HepG2 (cell line): ENCODE data around the gene PEX19. TPM values are rescaled to one million over a fixed set of nuclear protein-coding genes. Genes with fewer than 3 reads are reported as not detected.

Experiments
- ARID2 ChIP-seq: sonication (generic); formaldehyde crosslinking; IDR thresholded peaks from 2 replicates; pipeline ENCODE4 v1.8.1; 2022; ENCODE audit warnings: mild to moderate bottlenecking, missing genetic modification reagents, borderline replicate concordance
- CENPX ChIP-seq: sonication (generic); formaldehyde crosslinking; IDR thresholded peaks from 2 replicates; pipeline ENCODE4 v1.9.0; 2021; ENCODE audit warnings: mild to moderate bottlenecking, missing genetic modification reagents, moderate library complexity
- HNRNPLL ChIP-seq: fragments of 200-400 bp; formaldehyde crosslinking; IDR thresholded peaks from 2 replicates; pipeline ENCODE4 v1.6.1; 2017; ENCODE audit warnings: mild to moderate bottlenecking, low read depth, low read length; ENCODE audit not compliant: poor library complexity, severe bottlenecking
- MLLT10 ChIP-seq: sonication (generic); formaldehyde crosslinking; IDR thresholded peaks from 2 replicates; pipeline ENCODE4 v1.4.0; 2020; ENCODE audit warnings: missing genetic modification reagents
- PCBP1 ChIP-seq: fragments of 200-400 bp; formaldehyde crosslinking; IDR thresholded peaks from 2 replicates; pipeline ENCODE4 v1.6.1; 2017; ENCODE audit warnings: mild to moderate bottlenecking, low read depth, low read length, borderline replicate concordance
- PHF21A ChIP-seq: sonication (generic); formaldehyde crosslinking; IDR thresholded peaks from 2 replicates; pipeline ENCODE4 v1.5.0; 2020; ENCODE audit warnings: mild to moderate bottlenecking, missing genetic modification reagents
- POLR2A ChIP-seq, 2 experiments: IDR thresholded peaks; 2 replicates each; pipeline ENCODE4 v1.6.1; 2011; ENCODE audit warnings: low read depth in 2 of 2, low read length in 2 of 2, mild to moderate bottlenecking in 1 of 2, moderate library complexity in 1 of 2; ENCODE audit not compliant: insufficient read depth in 1 of 2
- REXO4 ChIP-seq: sonication (generic); formaldehyde crosslinking; IDR thresholded peaks from 2 replicates; pipeline ENCODE4 v1.8.0; 2022; ENCODE audit warnings: missing genetic modification reagents, mild to moderate bottlenecking, borderline replicate concordance
- RFXANK ChIP-seq: IDR thresholded peaks from 2 replicates; pipeline ENCODE4 v1.6.1; 2016
- ZFP1 ChIP-seq: IDR thresholded peaks from 2 replicates; pipeline ENCODE4 v1.6.1; 2016
- ZFYVE20 ChIP-seq: sonication (generic); formaldehyde crosslinking; IDR thresholded peaks from 2 replicates; pipeline ENCODE4 v1.8.0; 2023; ENCODE audit warnings: low read depth, mild to moderate bottlenecking, moderate library complexity, missing genetic modification reagents, borderline replicate concordance
- ZMAT3 ChIP-seq: sonication (generic); formaldehyde crosslinking; conservative IDR thresholded peaks from 2 replicates; pipeline ENCODE4 v1.7.0; 2021; ENCODE audit warnings: missing genetic modification reagents
- ZNF256 ChIP-seq: sonication (generic); formaldehyde crosslinking; conservative IDR thresholded peaks from 2 replicates; pipeline ENCODE4 v1.4.0; 2020; ENCODE audit warnings: missing genetic modification reagents
- ZNF264 ChIP-seq: sonication (generic); formaldehyde crosslinking; IDR thresholded peaks from 2 replicates; pipeline ENCODE4 v1.4.0; 2020; ENCODE audit warnings: missing genetic modification reagents
- ZNF335 ChIP-seq: sonication (generic); formaldehyde crosslinking; IDR thresholded peaks from 2 replicates; pipeline ENCODE4 v1.4.0; 2020; ENCODE audit warnings: missing genetic modification reagents
- ZNF383 ChIP-seq: sonication (generic); formaldehyde crosslinking; IDR thresholded peaks from 2 replicates; pipeline ENCODE4 v1.4.0; 2020; ENCODE audit warnings: missing genetic modification reagents, mild to moderate bottlenecking, borderline replicate concordance
- ZNF543 ChIP-seq: sonication (generic); formaldehyde crosslinking; IDR thresholded peaks from 2 replicates; pipeline ENCODE4 v1.4.0; 2020; ENCODE audit warnings: mild to moderate bottlenecking, missing genetic modification reagents
- ZNF557 ChIP-seq: sonication (generic); formaldehyde crosslinking; IDR thresholded peaks from 2 replicates; pipeline ENCODE4 v1.4.0; 2020; ENCODE audit warnings: missing genetic modification reagents
- ZNF720 ChIP-seq: sonication (generic); formaldehyde crosslinking; IDR thresholded peaks from 2 replicates; pipeline ENCODE4 v1.4.0; 2020; ENCODE audit warnings: missing genetic modification reagents
- ZNF816 ChIP-seq: sonication (generic); formaldehyde crosslinking; IDR thresholded peaks from 2 replicates; pipeline ENCODE4 v1.8.0; 2022; ENCODE audit warnings: missing genetic modification reagents, mild to moderate bottlenecking, borderline replicate concordance
- ZSCAN20 ChIP-seq: sonication (generic); formaldehyde crosslinking; IDR thresholded peaks from 2 replicates; pipeline ENCODE4 v1.4.0; 2020; ENCODE audit warnings: missing genetic modification reagents, mild to moderate bottlenecking, borderline replicate concordance
- polyA plus RNA-seq, 8 experiments: library from polyadenylated mRNA; depleted of rRNA in 3 of 8; stranded (reverse) in 7 of 8; unstranded in 1 of 8; fragments of >200 nt; fragmentation: Illumina TruSeq in 4 of 8; extraction: Trizol in 4 of 8; gene quantifications; 2 replicates each; pipeline versions ENCODE4 v1.2.1 to v1.2.3, GENCODE V29; 2011 to 2016; ENCODE audit warnings: low read depth in 4 of 8, missing spikeins in 1 of 8, mixed read lengths in 1 of 8; ENCODE audit not compliant: insufficient read depth in 1 of 8
- total RNA-seq, 5 experiments: library from RNA; depleted of rRNA; stranded (reverse); fragments of >200 nt; fragmentation: Illumina TruSeq; extraction: Trizol; gene quantifications; 2 replicates each; pipeline ENCODE4 v1.2.3, GENCODE V29; 2016; ENCODE audit warnings: low read depth in 1 of 5
- TF ChIP-seq, protein P1 (sequence below): sonication (generic); formaldehyde crosslinking; IDR thresholded peaks from 2 replicates; pipeline ENCODE4 v1.4.0; 2020; ENCODE audit warnings: mild to moderate bottlenecking, missing genetic modification reagents
- TF ChIP-seq, protein P2 (sequence below): sonication (generic); formaldehyde crosslinking; IDR thresholded peaks from 2 replicates; pipeline ENCODE4 v1.5.0; 2020; ENCODE audit warnings: missing genetic modification reagents
- TF ChIP-seq, protein P3 (sequence below): sonication (generic); formaldehyde crosslinking; IDR thresholded peaks from 2 replicates; pipeline ENCODE4 v1.9.0; 2021; ENCODE audit warnings: missing genetic modification reagents, mild to moderate bottlenecking, borderline replicate concordance
- TF ChIP-seq, protein P4 (sequence below): IDR thresholded peaks from 2 replicates; pipeline ENCODE4 v1.6.1; 2018; ENCODE audit warnings: missing genetic modification reagents

The PEX19 gene
- total and polyA plus RNA-seq, 2 of the 13 experiments (the other 11 are each of a cell fraction or from before 2014, with no cell fraction given): 47.0 to 51.8 TPM

DNA sequence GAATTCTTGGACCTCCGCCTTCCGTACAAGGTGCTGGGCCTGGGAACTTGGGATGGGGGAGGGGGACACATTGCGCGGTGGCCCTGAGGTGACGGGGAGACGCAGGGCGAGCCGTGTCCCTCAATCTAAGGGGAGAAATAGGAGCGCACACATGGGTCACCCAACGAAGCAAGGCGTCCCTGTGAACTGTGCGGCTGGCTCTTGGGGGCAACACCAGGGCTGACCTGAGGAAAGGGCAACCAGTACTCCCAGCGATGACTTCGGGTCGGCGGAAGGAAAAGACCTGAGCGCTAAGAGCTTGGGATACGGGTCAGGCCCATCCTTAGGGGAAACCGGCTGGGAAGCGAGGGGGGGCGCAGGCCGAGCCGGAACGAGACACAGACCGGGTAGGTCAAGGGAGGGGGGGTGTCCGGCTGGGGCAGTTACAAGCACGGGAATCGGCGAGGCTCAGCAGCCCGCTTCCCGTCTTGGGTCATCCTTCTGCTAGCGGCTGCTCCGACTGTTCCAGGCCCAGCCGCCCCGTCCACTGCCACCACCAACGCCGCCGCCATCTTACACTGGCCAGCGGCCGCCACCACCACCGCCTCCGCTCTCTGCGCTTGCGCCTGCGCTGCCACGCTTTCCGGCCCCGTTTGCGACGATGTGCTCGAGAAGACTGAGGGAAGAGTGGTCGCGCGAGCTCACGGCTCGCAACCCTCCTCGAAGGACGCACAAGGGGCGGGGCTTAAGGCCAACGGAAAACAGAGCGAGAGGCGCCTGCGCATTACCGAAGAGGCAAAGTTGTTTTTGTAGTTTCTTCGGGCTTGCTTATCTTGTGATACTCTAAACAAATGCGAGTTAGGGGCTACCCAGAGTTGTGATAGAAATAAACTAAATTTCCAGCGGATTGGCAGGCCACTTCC, 22.8 kb downstream of the PEX19 start, which contains the start of gene DCAF8 (continued):
- TF ChIP-seq ZNF264 (CRISPR knock-in tag) (0 out of 2 replicates have a peak, but pooled peaks have one; percentile 36), ARID2 (CRISPR knock-in tag) (no peak), ZFYVE20 (CRISPR knock-in tag) (peak; percentile 73; the same call in 1 of the 2 replicates), ZNF557 (CRISPR knock-in tag) (no peak), REXO4 (CRISPR knock-in tag) (no peak), CENPX (CRISPR knock-in tag) (no peak), ZNF543 (CRISPR knock-in tag) (no peak), HNRNPLL (peak; percentile 91), PCBP1 (peak; percentile 68; the same call in 1 of the 2 replicates), PHF21A (CRISPR knock-in tag) (no peak), ZSCAN20 (CRISPR knock-in tag) (no peak), ZNF383 (CRISPR knock-in tag) (no peak), ZNF256 (peak; percentile 59; the same call in 1 of the 2 replicates), MLLT10 (no peak), RFXANK (CRISPR knock-in tag) (0 out of 2 replicates have a peak, but pooled peaks have one; percentile 44), ZNF720 (CRISPR knock-in tag) (no peak), ZFP1 (CRISPR knock-in tag) (no peak), POLR2A (IDR thresholded peaks at IDR 0.05; ENCODE audit: insufficient read depth in 1 of 2, low read depth in 2 of 2, low read length in 2 of 2) (peak; percentile 92 to 94), ZNF816 (no peak; the same call in 1 of the 2 replicates), ZNF335 (CRISPR knock-in tag) (no peak), ZMAT3 (CRISPR knock-in tag) (peak; percentile 74)
- TF ChIP-seq, protein P1, sequence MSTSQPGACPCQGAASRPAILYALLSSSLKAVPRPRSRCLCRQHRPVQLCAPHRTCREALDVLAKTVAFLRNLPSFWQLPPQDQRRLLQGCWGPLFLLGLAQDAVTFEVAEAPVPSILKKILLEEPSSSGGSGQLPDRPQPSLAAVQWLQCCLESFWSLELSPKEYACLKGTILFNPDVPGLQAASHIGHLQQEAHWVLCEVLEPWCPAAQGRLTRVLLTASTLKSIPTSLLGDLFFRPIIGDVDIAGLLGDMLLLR (CRISPR knock-in tag): no peak; the same call in 1 of the 2 replicates
- TF ChIP-seq, protein P2, sequence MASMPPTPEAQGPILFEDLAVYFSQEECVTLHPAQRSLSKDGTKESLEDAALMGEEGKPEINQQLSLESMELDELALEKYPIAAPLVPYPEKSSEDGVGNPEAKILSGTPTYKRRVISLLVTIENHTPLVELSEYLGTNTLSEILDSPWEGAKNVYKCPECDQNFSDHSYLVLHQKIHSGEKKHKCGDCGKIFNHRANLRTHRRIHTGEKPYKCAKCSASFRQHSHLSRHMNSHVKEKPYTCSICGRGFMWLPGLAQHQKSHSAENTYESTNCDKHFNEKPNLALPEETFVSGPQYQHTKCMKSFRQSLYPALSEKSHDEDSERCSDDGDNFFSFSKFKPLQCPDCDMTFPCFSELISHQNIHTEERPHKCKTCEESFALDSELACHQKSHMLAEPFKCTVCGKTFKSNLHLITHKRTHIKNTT (CRISPR knock-in tag): no peak
- TF ChIP-seq, protein P3, sequence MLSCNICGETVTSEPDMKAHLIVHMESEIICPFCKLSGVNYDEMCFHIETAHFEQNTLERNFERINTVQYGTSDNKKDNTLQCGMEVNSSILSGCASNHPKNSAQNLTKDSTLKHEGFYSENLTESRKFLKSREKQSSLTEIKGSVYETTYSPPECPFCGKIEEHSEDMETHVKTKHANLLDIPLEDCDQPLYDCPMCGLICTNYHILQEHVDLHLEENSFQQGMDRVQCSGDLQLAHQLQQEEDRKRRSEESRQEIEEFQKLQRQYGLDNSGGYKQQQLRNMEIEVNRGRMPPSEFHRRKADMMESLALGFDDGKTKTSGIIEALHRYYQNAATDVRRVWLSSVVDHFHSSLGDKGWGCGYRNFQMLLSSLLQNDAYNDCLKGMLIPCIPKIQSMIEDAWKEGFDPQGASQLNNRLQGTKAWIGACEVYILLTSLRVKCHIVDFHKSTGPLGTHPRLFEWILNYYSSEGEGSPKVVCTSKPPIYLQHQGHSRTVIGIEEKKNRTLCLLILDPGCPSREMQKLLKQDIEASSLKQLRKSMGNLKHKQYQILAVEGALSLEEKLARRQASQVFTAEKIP (CRISPR knock-in tag): no peak
- TF ChIP-seq, protein P4, sequence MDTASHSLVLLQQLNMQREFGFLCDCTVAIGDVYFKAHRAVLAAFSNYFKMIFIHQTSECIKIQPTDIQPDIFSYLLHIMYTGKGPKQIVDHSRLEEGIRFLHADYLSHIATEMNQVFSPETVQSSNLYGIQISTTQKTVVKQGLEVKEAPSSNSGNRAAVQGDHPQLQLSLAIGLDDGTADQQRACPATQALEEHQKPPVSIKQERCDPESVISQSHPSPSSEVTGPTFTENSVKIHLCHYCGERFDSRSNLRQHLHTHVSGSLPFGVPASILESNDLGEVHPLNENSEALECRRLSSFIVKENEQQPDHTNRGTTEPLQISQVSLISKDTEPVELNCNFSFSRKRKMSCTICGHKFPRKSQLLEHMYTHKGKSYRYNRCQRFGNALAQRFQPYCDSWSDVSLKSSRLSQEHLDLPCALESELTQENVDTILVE (CRISPR knock-in tag): peak; percentile 67; the same call in 1 of the 2 replicates
